DMS114 treated with DMSO at 0.1 percent for 48 hours (cell line): Measurements from ENCODE around the gene TBL1XR1.
A peak's percentile ranks its signal among the peaks of the same experiment; 100 is the strongest.

Experiments
- DNase-seq: peaks from one replicate; lab custom pipeline; 2025; ENCODE audit not compliant: unreplicated experiment; lab: John Stamatoyannopoulos, UW

TBL1XR1 gene

DNA sequence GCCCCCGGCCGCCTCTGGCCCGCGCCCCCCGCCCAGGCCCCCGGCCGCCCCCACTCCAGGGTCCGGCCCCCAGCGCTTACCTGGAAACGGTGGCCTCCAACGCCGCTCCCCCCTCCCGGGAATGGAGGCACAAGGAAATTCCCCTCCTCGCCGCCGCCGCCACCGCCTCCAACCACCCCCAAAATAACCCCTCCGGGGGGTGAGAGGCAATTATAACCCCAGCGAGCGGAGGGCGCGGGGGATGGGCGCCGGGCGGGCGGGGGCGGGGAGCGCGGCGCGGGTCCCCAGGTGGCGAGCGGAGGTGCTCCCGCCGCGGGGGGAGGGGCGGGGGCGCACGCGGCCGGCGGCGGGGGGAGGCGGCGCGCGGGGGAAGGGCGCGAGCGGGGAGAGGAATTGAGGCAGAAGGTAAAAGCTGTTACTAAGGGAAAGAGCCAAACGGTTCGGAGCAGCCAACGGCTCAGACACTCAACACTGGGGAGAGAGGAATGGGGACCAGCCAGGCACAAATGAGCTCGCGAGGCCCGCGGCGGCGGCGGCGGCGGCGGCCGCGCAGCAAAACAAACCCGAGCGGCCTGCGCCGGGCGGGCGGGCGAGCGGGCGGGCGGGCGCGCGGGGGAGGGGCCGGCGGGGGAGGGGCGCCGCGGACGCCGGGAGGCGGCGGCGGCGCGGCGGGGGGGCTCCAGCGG is at the start of gene TBL1XR1:
TBL1XR1 (minus strand) TSS at position 442 of the 686 bp plus-strand sequence. CDS start 132,505 bp downstream, outside the sequence.
- DNase-seq: peak; percentile 85

GRCh38 chr3:177245250-177245649 is 48.0 kb upstream of the TBL1XR1 start:
- DNase-seq: no peak

- DNase-seq: no peak
Observed at GRCh38 chr3:177244606-177245005, 47.3 kb upstream of the TBL1XR1 start.

- DNase-seq: no peak
Observed at GRCh38 chr3:177238686-177239216, 41.5 kb upstream of the TBL1XR1 start.

GRCh38 chr3:177237206-177237605 is 39.9 kb upstream of the TBL1XR1 start:
- DNase-seq: no peak

DNA sequence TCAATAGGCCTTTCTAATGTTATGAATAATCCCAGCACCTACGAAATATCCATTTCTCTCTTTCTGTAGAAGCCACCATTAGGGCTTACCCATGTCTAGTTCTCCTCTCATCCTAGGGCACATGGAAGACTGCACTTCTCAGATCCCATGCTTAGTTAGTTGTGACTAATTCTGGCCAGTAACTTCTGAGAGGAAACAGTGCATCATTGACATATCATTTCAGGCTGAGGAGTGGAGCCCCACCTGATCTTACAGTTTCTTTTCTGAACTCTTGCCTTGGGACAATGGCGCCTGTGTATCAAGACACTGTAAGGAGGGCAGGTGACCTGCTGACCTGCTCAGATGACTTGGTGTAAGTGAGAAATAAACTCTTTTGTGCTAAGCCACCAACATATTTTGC is 39.4 kb upstream of the TBL1XR1 start:
- DNase-seq: no peak

DNA sequence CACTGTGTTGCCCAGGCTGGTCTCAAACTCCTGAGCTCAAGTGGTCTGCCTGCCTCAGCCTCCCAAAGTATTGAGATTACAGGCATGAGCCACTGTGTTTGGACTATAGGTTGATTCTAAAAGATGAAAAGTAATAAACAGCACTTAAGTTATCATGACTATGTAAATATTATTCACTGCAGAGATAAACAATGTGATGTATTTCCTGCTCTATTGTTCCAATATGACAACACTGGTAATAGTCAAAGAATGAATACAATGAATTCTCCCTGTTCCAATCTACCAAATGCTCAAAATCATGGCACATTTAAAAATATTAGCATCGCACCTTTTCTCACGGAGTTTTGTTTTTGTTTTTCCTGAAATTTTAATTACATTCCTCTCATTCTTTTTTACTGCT is 36.8 kb upstream of the TBL1XR1 start:
- DNase-seq: no peak

DNA sequence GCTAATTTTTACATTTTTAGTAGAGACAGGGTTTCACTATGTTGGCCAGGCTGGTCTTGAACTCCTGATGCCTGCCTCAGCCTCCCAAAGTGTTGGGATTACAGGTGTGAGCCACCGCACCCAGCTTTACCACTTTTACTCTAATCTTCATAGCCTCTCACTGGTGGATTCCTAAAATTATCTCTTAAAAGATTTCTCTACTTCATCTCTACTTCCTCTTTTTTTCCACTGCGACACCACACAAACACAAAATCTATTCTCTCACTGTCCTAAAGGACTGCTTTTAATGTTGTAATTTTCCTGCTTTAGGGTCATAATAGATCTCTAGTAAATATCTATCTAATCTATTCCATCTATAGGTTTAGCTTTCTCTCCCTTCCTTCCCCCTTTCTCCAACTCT is 34.0 kb upstream of the TBL1XR1 start:
- DNase-seq: no peak

DNA sequence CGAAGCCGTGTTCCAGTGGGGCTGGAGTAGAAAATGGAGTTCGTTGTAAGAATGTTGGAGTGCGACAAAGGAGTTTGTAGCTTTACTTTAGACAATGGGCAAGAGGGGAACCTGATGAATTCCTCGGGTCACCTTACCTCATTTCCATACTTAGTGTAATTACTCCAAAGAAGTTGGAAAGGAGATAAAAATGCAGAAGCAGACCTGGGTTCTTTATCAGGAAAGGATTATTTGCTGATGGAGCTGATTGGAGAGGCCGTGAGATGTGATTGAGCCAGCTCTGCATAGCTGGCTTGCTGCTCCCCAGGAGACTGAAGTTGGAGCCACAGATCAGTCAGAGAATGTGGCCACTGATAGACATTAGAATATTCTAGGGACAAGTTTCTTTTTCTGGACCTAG is 33.4 kb upstream of the TBL1XR1 start:
- DNase-seq: no peak

- no peak for DNase-seq
Observed at GRCh38 chr3:177229791-177230190, 32.5 kb upstream of the TBL1XR1 start.

GRCh38 chr3:177228601-177229190 is 31.4 kb upstream of the TBL1XR1 start:
- DNase-seq: no peak

DNA sequence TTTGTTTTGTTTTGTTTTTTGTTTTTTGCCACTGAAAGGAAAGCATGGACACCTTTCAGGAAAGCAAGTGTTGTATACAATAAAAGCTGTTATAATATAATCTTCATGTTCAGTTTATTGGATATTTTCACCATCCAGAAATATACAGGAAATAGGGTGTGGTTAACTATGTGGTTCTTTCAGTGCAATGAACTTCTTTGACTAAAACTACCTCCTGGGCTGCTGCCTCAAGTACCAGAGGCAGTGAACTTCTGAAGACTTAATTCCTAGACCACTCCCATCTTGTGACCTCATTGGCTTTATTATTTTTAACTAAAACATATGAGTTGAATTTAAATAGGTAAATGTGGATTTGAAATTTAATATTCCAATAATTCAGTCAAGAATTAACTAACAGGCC is 27.1 kb upstream of the TBL1XR1 start:
- DNase-seq: no peak

DNA sequence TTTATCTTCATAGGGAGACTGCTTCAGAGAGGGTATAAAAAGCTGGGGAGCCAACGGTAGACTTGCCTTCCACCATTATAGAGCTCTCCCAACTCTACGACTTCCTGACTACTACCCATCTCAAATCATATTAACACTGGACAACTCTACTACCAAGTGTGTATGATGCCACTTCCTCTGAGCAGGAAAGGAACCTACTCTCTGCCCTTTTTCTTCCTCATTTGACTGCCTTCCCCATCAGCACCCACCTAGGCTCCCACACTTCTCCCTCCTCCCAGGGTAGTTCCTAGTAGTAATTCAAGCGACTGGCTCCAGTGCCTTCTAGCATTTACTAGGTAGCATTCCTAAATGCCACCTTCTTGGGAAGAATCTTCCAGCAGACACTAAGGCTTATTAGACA is 24.5 kb upstream of the TBL1XR1 start:
- no peak for DNase-seq

GRCh38 chr3:177220136-177220974 is 23.1 kb upstream of the TBL1XR1 start:
- DNase-seq: no peak

- DNase-seq: no peak
Observed at GRCh38 chr3:177213801-177214535, 16.7 kb upstream of the TBL1XR1 start.

GRCh38 chr3:177212756-177213155 is 15.5 kb upstream of the TBL1XR1 start:
- no peak for DNase-seq

GRCh38 chr3:177212278-177212610 is 15.0 kb upstream of the TBL1XR1 start:
- no peak for DNase-seq

DNA sequence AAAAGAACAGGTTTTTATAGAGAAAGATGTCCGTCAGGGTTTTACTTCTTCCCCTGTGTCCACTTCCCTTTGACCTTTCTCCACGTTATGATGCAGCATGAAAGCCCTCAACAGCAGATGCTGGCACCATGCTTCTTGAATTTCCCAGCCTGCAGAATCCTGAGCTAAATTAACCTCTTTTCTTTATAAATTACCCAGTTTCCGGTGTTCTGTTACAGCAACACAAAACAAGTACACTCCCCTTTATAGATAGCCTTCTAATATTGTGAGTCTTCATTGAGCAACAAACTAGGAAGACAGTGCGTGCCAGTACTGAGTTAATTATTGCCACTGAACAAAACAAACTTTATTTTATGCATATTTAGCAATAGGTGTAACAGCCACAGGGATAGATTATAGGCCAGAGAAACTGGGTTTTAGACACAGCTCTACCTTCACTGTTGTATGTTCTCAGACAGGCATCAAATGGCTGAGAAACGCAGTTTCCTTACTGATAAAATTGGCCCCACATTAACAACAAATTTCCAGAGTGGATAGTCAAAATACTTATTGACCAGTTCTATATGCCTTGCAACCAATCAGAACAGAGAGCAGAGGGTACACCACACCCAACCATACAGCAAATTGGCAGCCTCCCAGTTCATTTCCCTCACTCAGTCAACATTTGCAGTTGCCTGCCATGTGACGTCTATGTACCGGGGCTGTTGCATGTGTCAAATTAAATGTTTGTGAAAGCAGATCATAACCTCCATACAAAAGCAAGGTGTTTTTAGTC is 14.4 kb upstream of the TBL1XR1 start:
- no peak for DNase-seq

GRCh38 chr3:177210744-177211502 is 13.6 kb upstream of the TBL1XR1 start:
- no peak for DNase-seq

- no peak for DNase-seq
Observed at GRCh38 chr3:177209509-177209908, 12.2 kb upstream of the TBL1XR1 start.
